GM13977 (cell line): Measurements from ENCODE around the gene DGCR2.

Source experiments
- DNase-seq: peaks from one replicate; pipeline ENCODE4 v3.0.0; 2012; ENCODE audit warnings: low spot score
- CTCF ChIP-seq: IDR thresholded peaks from 2 replicates; pipeline ENCODE4 v1.5.1; 2012; ENCODE audit warnings: mild to moderate bottlenecking, control low read depth; ENCODE audit not compliant: insufficient read depth; ENCODE audit errors: extremely low read depth, missing control alignments
- in situ Hi-C: fragments of 300-500 bp; cut with MboI; formaldehyde crosslinking; loops from one replicate; pipeline ENCODE4 v1.12.0; 2022; ENCODE audit warnings: low sequenced_read_pairs, low pct_unique_long_range_greater_than_20kb, mixed read lengths, inconsistent platforms; ENCODE audit not compliant: unreplicated experiment

The DGCR2 gene

GRCh38 chr22:19114984-19115552 is 7.1 kb downstream of the DGCR2 start:
- in situ Hi-C loops = no loop called here
- DNase-seq = no peak
- no peak for TF ChIP-seq CTCF

GRCh38 chr22:19113429-19113828 is 8.8 kb downstream of the DGCR2 start:
- no peak for DNase-seq
- in situ Hi-C loops = no loop called here
- no peak for TF ChIP-seq CTCF

GRCh38 chr22:19111584-19111983 is 10.6 kb downstream of the DGCR2 start:
- no peak for TF ChIP-seq CTCF
- in situ Hi-C loops = no loop called here
- DNase-seq = no peak

GRCh38 chr22:19111140-19111539 is 11.1 kb downstream of the DGCR2 start:
- DNase-seq = no peak
- in situ Hi-C loops = no loop called here
- TF ChIP-seq CTCF = no peak

GRCh38 chr22:19110646-19111045 is 11.6 kb downstream of the DGCR2 start:
- in situ Hi-C loops = no loop called here
- DNase-seq = no peak
- no peak for TF ChIP-seq CTCF

GRCh38 chr22:19110064-19110458 is 12.2 kb downstream of the DGCR2 start:
- no peak for DNase-seq
- TF ChIP-seq CTCF = no peak
- in situ Hi-C loops = no loop called here
